Measurements from ENCODE around the gene MFN2. TPM values are rescaled to one million over a fixed set of nuclear protein-coding genes. Genes with fewer than 3 reads are reported as not detected.

The MFN2 gene
- total RNA-seq, 1 donor from 2014 or later, result 46.5 TPM

GRCh38 chr1:12019858-12020509 lies 39.7 kb downstream of the MFN2 start:
- CTCF ChIA-PET, result interaction anchor here (0.9 to 3.2 kb wide), 3 partner anchors 32 to 105 kb away, joined by 3 to 16 read pairs (median 5); no protein-coding TSS in a partner anchor
- DNase-seq, result no peak
- Mint-ChIP-seq H3K36me3 (ENCODE audit: low read depth) (peaks cover 27% of the 10 kb centered on the region), H3K27me3 (no peaks in the 10 kb centered on the region), H3K9me3 (no peaks in the 10 kb centered on the region), H3K4me1 (peaks cover 14% of the 10 kb centered on the region), H3K27ac (peak overlapping the region; percentile 37), H3K4me3 (peak overlapping the region; percentile 88)
- no peak for ATAC-seq (ENCODE audit: low read depth)
- POLR2A ChIA-PET, result interaction anchor here (0.6 to 3.7 kb wide), 15 partner anchors 10 to 758 kb away, joined by 3 to 87 read pairs (median 14); partner anchors contain the start of genes CLCN6, KIAA2013, MFN2 and MTOR
- no peak for TF ChIP-seq CTCF (IDR thresholded peaks at IDR 0.05)
- intact Hi-C loops (cut with micrococcal nuclease), result loop anchor here (1.0 kb wide), 6 partner anchors 20 to 366 kb away; partner anchors contain the start of genes FBXO2, FBXO44 and MFN2

- ATAC-seq (ENCODE audit: low read depth) (no peak), DNase-seq (no peak)
- Mint-ChIP-seq H3K9me3 (no peaks in the 10 kb centered on the region), H3K27me3 (no peaks in the 10 kb centered on the region), H3K4me1 (peaks cover 14% of the 10 kb centered on the region), H3K4me3 (no peak overlapping the region), H3K27ac (no peak overlapping the region), H3K36me3 (ENCODE audit: low read depth) (peaks cover 43% of the 10 kb centered on the region)
- intact Hi-C loops (cut with micrococcal nuclease), result no loop called here
- CTCF ChIA-PET, result interaction anchor here (3.2 kb wide), 1 partner anchor 58 kb away, joined by 16 read pairs; no protein-coding TSS in a partner anchor
- POLR2A ChIA-PET, result interaction anchor here (0.6 to 1.9 kb wide), 3 partner anchors 14 to 113 kb away, joined by 3 to 7 read pairs (median 3); no protein-coding TSS in a partner anchor
- no peak for TF ChIP-seq CTCF (IDR thresholded peaks at IDR 0.05)
Measured at GRCh38 chr1:12021616-12022015, 41.4 kb downstream of the MFN2 start.

DNA sequence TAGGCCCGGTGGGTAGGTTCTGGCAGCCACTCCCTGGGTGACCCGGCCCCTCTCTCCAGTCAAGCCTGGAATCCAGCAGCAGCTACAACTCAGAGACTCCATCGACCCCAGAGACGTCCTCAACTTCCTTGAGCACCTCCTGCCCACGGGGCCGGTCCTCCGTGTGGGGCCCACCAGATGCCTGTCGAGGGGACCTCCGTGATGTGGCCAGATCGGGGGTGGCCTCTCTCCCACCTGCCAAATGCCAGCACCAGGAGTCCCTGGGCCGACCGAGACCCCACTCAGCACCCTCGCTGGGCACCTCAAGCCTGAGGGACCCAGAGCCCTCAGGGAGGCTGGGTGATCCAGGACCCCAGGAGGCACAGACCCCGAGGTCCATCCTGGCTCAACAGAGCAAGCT lies 41.8 kb downstream of the MFN2 start:
- H3K36me3 Mint-ChIP-seq (ENCODE audit: low read depth), result peaks cover 47% of the 10 kb centered on the region
- CTCF ChIA-PET, result no interaction called here
- POLR2A ChIA-PET, result interaction anchor here (0.6 to 1.9 kb wide), 2 partner anchors 18 to 114 kb away, joined by 3 to 7 read pairs; no protein-coding TSS in a partner anchor
- peaks cover 14% of the 10 kb centered on the region for H3K4me1 Mint-ChIP-seq
- no peak overlapping the region for H3K27ac Mint-ChIP-seq
- ATAC-seq (ENCODE audit: low read depth), result no peak
- H3K27me3 Mint-ChIP-seq, result no peaks in the 10 kb centered on the region
- no peak for DNase-seq
- TF ChIP-seq CTCF (IDR thresholded peaks at IDR 0.05), result no peak
- H3K9me3 Mint-ChIP-seq, result no peaks in the 10 kb centered on the region
- no peak overlapping the region for H3K4me3 Mint-ChIP-seq
- intact Hi-C loops (cut with micrococcal nuclease), result no loop called here

DNA sequence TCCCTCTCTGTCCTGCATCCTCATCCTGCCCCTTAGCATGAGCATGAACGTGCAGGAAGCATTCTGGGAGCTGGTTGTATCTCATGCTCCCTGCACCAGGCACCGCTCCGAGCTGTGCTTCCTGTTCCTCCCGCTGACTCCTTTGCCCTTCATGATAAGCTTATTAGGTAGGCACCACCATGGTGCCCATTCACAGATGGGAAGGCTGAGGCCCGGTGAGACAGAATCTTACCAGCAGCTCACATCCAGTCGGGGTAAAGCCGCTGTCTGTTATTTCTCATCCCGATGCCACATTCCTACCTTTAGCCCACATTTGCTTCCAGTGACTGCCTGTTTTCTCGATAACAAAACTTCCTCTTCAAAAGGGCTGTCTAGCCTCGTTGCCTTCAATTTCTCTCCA lies 46.3 kb downstream of the MFN2 start:
- intact Hi-C loops (cut with micrococcal nuclease), result no loop called here
- peaks cover 80% of the 10 kb centered on the region for H3K36me3 Mint-ChIP-seq (ENCODE audit: low read depth)
- no peak overlapping the region for H3K27ac Mint-ChIP-seq
- peaks cover 16% of the 10 kb centered on the region for H3K4me1 Mint-ChIP-seq
- no peak overlapping the region for H3K4me3 Mint-ChIP-seq
- CTCF ChIA-PET, result interaction anchor here (1.2 kb wide), 1 partner anchor 10 kb away, joined by 3 read pairs; no protein-coding TSS in a partner anchor
- no peak for TF ChIP-seq CTCF (IDR thresholded peaks at IDR 0.05)
- no peaks in the 10 kb centered on the region for H3K9me3 Mint-ChIP-seq
- POLR2A ChIA-PET, result interaction anchor here (1.4 kb wide), 1 partner anchor 119 kb away, joined by 3 read pairs; no protein-coding TSS in a partner anchor
- H3K27me3 Mint-ChIP-seq, result no peaks in the 10 kb centered on the region
- DNase-seq (no peak), ATAC-seq (ENCODE audit: low read depth) (no peak)

DNA sequence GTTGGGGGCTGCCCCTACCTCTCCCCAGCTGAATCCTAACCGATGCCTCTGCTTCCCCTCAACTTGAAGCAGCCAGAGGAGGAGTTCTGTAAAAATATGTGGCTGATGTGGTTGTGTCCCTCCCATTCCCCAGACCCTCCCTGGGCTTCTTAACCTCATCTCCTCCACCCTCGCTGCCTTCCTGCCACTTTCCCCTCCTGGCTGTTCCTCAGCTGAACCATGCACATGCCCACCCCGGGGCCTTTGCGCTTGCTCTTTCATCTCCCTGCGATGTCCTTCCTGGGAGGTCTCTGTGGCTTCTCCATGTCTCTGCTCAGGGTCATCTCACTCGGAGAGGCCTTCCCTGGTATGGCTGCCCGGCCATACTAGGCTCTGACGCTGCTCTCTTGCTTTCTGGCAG lies 48.0 kb downstream of the MFN2 start:
- no peak for ATAC-seq (ENCODE audit: low read depth)
- no peak overlapping the region for H3K27ac Mint-ChIP-seq
- no peak overlapping the region for H3K4me3 Mint-ChIP-seq
- H3K27me3 Mint-ChIP-seq, result no peaks in the 10 kb centered on the region
- intact Hi-C loops (cut with micrococcal nuclease), result no loop called here
- TF ChIP-seq CTCF (IDR thresholded peaks at IDR 0.05), result no peak
- POLR2A ChIA-PET, result interaction anchor here (0.6 to 1.2 kb wide), 2 partner anchors 119 to 131 kb away, joined by 4 to 6 read pairs; no protein-coding TSS in a partner anchor
- CTCF ChIA-PET, result interaction anchor here (0.7 kb wide), 1 partner anchor 10 kb away, joined by 3 read pairs; no protein-coding TSS in a partner anchor
- H3K9me3 Mint-ChIP-seq, result no peaks in the 10 kb centered on the region
- no peak for DNase-seq
- H3K36me3 Mint-ChIP-seq (ENCODE audit: low read depth), result peaks cover 76% of the 10 kb centered on the region
- H3K4me1 Mint-ChIP-seq, result peaks cover 16% of the 10 kb centered on the region

Data from activated B cell treated with CpG ODN at 0.5 μM for 24 hours (primary cell).